Endothelial cell of umbilical vein (primary cell): ENCODE results near the gene SCN7A. TPM values are rescaled to one million over a fixed set of nuclear protein-coding genes. Genes with fewer than 3 reads are reported as not detected.

Experiments used
- BruUV-seq: library from RNA; stranded (reverse); fragments of 400-500 nt; replicated peaks from 2 replicates; lab custom pipeline; 2021; lab: Mats Ljungman, UMichigan
- CTCF ChIA-PET: fragments of 300-600, 350-600 bp; sonication (Branson Sonifier 250); formaldehyde crosslinking; loops from one replicate; lab custom pipeline; 2021; ENCODE audit warnings: antibody characterized with exemption, inconsistent platforms; lab: Charles Lee
- POLR2A ChIA-PET: fragments of 300-600, 350-600 bp; sonication (Branson Sonifier 250); formaldehyde crosslinking; loops from one replicate; lab custom pipeline; 2021; ENCODE audit warnings: antibody characterized with exemption, inconsistent platforms; lab: Charles Lee
- DNase-seq: peaks from one replicate; pipeline ENCODE4 v3.0.0-alpha.2; 2011; ENCODE audit warnings: low read depth, low spot score
- FAIRE-seq: peaks from 2 replicates; lab custom pipeline; 2011; peaks lifted over from hg19 to GRCh38; lab: Jason Lieb, UNC
- H2AFZ ChIP-seq: 2 replicates; pipeline ENCODE4 v1.6.0; 2012; ENCODE audit warnings: low read depth, low read length, control low read depth, inconsistent platforms
- H3K27ac ChIP-seq: 2 replicates; pipeline ENCODE4 v1.5.1; 2011; ENCODE audit warnings: low read depth, mild to moderate bottlenecking, control low read depth, low read length, moderate library complexity; ENCODE audit not compliant: insufficient read depth
- H3K27me3 ChIP-seq, 2 experiments: 2 replicates each; pipeline versions ENCODE4 v1.6.0 to v1.6.1; 2011; ENCODE audit warnings: low read length in 2 of 2, mixed read lengths in 1 of 2; ENCODE audit not compliant: control insufficient read depth in 2 of 2, insufficient read depth in 2 of 2
- H3K36me3 ChIP-seq, 2 experiments: 2 replicates in 1 of 2; 3 replicates in 1 of 2; pipeline ENCODE4 v1.5.1; 2011; ENCODE audit warnings: low read length in 2 of 2, mild to moderate bottlenecking in 1 of 2, moderate library complexity in 1 of 2; ENCODE audit not compliant: control insufficient read depth in 2 of 2, insufficient read depth in 2 of 2; ENCODE audit errors: extremely low read depth in 1 of 2
- H3K4me1 ChIP-seq: 3 replicates; pipeline ENCODE4 v1.5.1; 2011; ENCODE audit warnings: mild to moderate bottlenecking, low read length; ENCODE audit not compliant: control insufficient read depth, insufficient read depth; ENCODE audit errors: extremely low read depth
- H3K4me2 ChIP-seq: 2 replicates; pipeline ENCODE4 v1.6.1; 2011; ENCODE audit warnings: low read length, control low read depth, mixed read lengths; ENCODE audit not compliant: insufficient read depth
- H3K4me3 ChIP-seq, 3 experiments: fragments of 200-600 bp in 1 of 3; sonication (generic), shearing (Covaris generic) in 1 of 3; replicated peaks in 1 of 3; 2 replicates each; pipeline ENCODE4 v1.5.1; 2011 to 2016; ENCODE audit warnings: control low read depth in 3 of 3, low read length in 3 of 3, mild to moderate bottlenecking in 2 of 3, inconsistent platforms in 1 of 3, low read depth in 1 of 3, moderate library complexity in 1 of 3; ENCODE audit not compliant: insufficient read depth in 1 of 3
- H3K79me2 ChIP-seq: 2 replicates; pipeline ENCODE4 v1.6.0; 2012; ENCODE audit warnings: low read length, inconsistent platforms; ENCODE audit not compliant: control insufficient read depth, insufficient read depth
- H3K9ac ChIP-seq: replicated peaks from 2 replicates; pipeline ENCODE3; 2011; ENCODE audit warnings: low read length, control low read depth; ENCODE audit not compliant: insufficient read depth; ENCODE audit errors: extremely low read depth
- H3K9me1 ChIP-seq: replicated peaks from 3 replicates; pipeline ENCODE4 v1.6.0; 2011; ENCODE audit warnings: mild to moderate bottlenecking, low read length; ENCODE audit not compliant: control insufficient read depth, insufficient read depth; ENCODE audit errors: extremely low read depth
- H3K9me3 ChIP-seq: replicated peaks from 2 replicates; pipeline ENCODE4 v1.5.1; 2012; ENCODE audit warnings: low read length, inconsistent platforms; ENCODE audit not compliant: control insufficient read depth, insufficient read depth
- H4K20me1 ChIP-seq: replicated peaks from 2 replicates; pipeline ENCODE3; 2011; ENCODE audit warnings: mild to moderate bottlenecking, low read length; ENCODE audit not compliant: control insufficient read depth, insufficient read depth; ENCODE audit errors: extremely low read depth
- CTCF ChIP-seq, 2 donors: IDR thresholded peaks; 1 replicate in 1 of 2; 2 replicates in 1 of 2; pipeline ENCODE4 v1.5.1; 2011; ENCODE audit warnings: low read length in 2 of 2, mild to moderate bottlenecking in 2 of 2, moderate library complexity in 2 of 2, control low read depth in 1 of 2, inconsistent platforms in 1 of 2, low read depth in 1 of 2; ENCODE audit not compliant: insufficient read depth in 1 of 2; ENCODE audit errors: extremely low read depth in 1 of 2
- EZH2 ChIP-seq: IDR thresholded peaks from 2 replicates; pipeline ENCODE4 v1.6.1; 2012; ENCODE audit warnings: borderline replicate concordance, low read depth, mild to moderate bottlenecking, moderate library complexity, low read length, inconsistent platforms; ENCODE audit not compliant: severe bottlenecking
- FOS ChIP-seq: IDR thresholded peaks from 2 replicates; pipeline ENCODE4 v1.6.1; 2011; ENCODE audit warnings: mild to moderate bottlenecking, low read length, moderate library complexity, borderline replicate concordance; ENCODE audit not compliant: insufficient read depth
- GATA2 ChIP-seq: IDR thresholded peaks from 2 replicates; pipeline ENCODE4 v1.7.0; 2011; ENCODE audit warnings: low read depth, mild to moderate bottlenecking, moderate library complexity, mixed read lengths, low read length; ENCODE audit not compliant: insufficient read length, insufficient read depth
- JUN ChIP-seq: IDR thresholded peaks from 2 replicates; pipeline ENCODE4 v1.6.1; 2011; ENCODE audit warnings: borderline replicate concordance, low read depth; ENCODE audit not compliant: insufficient read length, insufficient read depth
- MAX ChIP-seq: IDR thresholded peaks from 2 replicates; pipeline ENCODE4 v1.6.1; 2011; ENCODE audit not compliant: insufficient read depth, insufficient read length
- MYC ChIP-seq: IDR thresholded peaks from one replicate; pipeline ENCODE4 v1.6.1; 2011; ENCODE audit warnings: mild to moderate bottlenecking, low read depth, low read length
- POLR2A ChIP-seq: IDR thresholded peaks from 2 replicates; pipeline ENCODE4 v1.6.1; 2012; ENCODE audit warnings: low read depth, mild to moderate bottlenecking, control low read depth, low read length
- POLR2AphosphoS5 ChIP-seq: IDR thresholded peaks from 2 replicates; pipeline ENCODE4 v1.6.1; 2012; ENCODE audit warnings: low read depth, mild to moderate bottlenecking, control low read depth, low read length, moderate library complexity; ENCODE audit not compliant: insufficient read depth
- dilution Hi-C: fragments of 300-500 bp; cut with MboI; formaldehyde crosslinking; loops from one replicate; pipeline ENCODE4 v1.15.0; 2019; ENCODE audit warnings: low sequenced_read_pairs; ENCODE audit not compliant: extremely low pct_ligation_motif_present
- intact Hi-C: fragments of 100-400 bp; cut with micrococcal nuclease; formaldehyde crosslinking; loops from one replicate; pipeline ENCODE4 v1.10.0; 2022
- polyA plus RNA-seq, 4 experiments: library from polyadenylated mRNA; depleted of rRNA in 3 of 4; stranded (reverse) in 3 of 4; unstranded in 1 of 4; fragments of >200 nt; gene quantifications; 2 replicates each; pipeline versions ENCODE4 v1.2.1 to v1.2.3, GENCODE V29; 2011 to 2012; ENCODE audit warnings: missing spikeins in 1 of 4
- total RNA-seq: library from RNA; stranded (reverse); gene quantifications from 2 replicates; pipeline ENCODE4 v1.2.3, GENCODE V29; 2021

Gene SCN7A
- total and polyA plus RNA-seq, 2 donors (not counting 3 experiments of a cell fraction or from before 2014, with no cell fraction given) = not detected

- CTCF ChIA-PET = no interaction called here
- peak; percentile 31 for TF ChIP-seq JUN
- peak; percentile 16 for TF ChIP-seq FOS
- TF ChIP-seq MYC = no peak
- no peak for TF ChIP-seq GATA2
- Histone ChIP-seq H3K9me3 (no peaks in the 10 kb centered on the region), H3K36me3 (no peaks in the 10 kb centered on the region), H4K20me1 (no peaks in the 10 kb centered on the region), H3K9ac (no peak overlapping the region), H3K4me2 (no peak overlapping the region), H3K79me2 (no peaks in the 10 kb centered on the region), H3K27ac (no peak overlapping the region), H2AFZ (no peak overlapping the region), H3K4me3 (no peak overlapping the region), H3K9me1 (no peaks in the 10 kb centered on the region), H3K27me3 (no peaks in the 10 kb centered on the region), H3K4me1 (no peaks in the 10 kb centered on the region)
- FAIRE-seq (no peak), DNase-seq (peak; percentile 65)
- intact Hi-C loops = no loop called here
- dilution Hi-C loops = no loop called here
- POLR2A ChIA-PET = no interaction called here
- BruUV-seq = no TSS peak
Measured at GRCh38 chr2:166464187-166464586, 29.9 kb downstream of the SCN7A start.

GRCh38 chr2:166463640-166464039 is 30.4 kb downstream of the SCN7A start:
- H3K9ac ChIP-seq = no peak overlapping the region
- dilution Hi-C loops (no loop called here), intact Hi-C loops (no loop called here)
- no TSS peak for BruUV-seq
- no peaks in the 10 kb centered on the region for H3K9me3 ChIP-seq
- no peak overlapping the region for H3K4me2 ChIP-seq
- no peak overlapping the region for H3K4me3 ChIP-seq
- no peaks in the 10 kb centered on the region for H4K20me1 ChIP-seq
- no peaks in the 10 kb centered on the region for H3K9me1 ChIP-seq
- H3K79me2 ChIP-seq = no peaks in the 10 kb centered on the region
- POLR2A ChIA-PET = no interaction called here
- CTCF ChIA-PET = interaction anchor here (0.7 kb wide), 1 partner anchor 9 kb away, joined by 3 read pairs; no protein-coding TSS in a partner anchor
- H3K27me3 ChIP-seq = no peaks in the 10 kb centered on the region
- no peak overlapping the region for H2AFZ ChIP-seq
- FAIRE-seq (no peak), DNase-seq (no peak)
- TF ChIP-seq JUN = no peak
- TF ChIP-seq EZH2 = no peak
- no peak for TF ChIP-seq MAX
- TF ChIP-seq CTCF (IDR thresholded peaks at IDR 0.05; ENCODE audit: extremely low read depth in 1 of 2, insufficient read depth in 1 of 2, low read depth in 1 of 2, low read length in 2 of 2) = no peak
- TF ChIP-seq FOS = no peak
- no peak for TF ChIP-seq POLR2A
- no peak for TF ChIP-seq MYC
- no peak for TF ChIP-seq GATA2
- TF ChIP-seq POLR2AphosphoS5 = no peak
- H3K36me3 ChIP-seq = no peaks in the 10 kb centered on the region
- H3K4me1 ChIP-seq = no peaks in the 10 kb centered on the region
- no peak overlapping the region for H3K27ac ChIP-seq
